HUES48 (cell line): ENCODE measurements around the gene TM4SF4.

Experiments used
- H3K27ac ChIP-seq: one replicate; pipeline ENCODE4 v1.7.0; 2013; ENCODE audit warnings: low read depth, low read length, inconsistent platforms
- H3K27me3 ChIP-seq: 2 replicates; pipeline ENCODE4 v1.6.1; 2013; ENCODE audit warnings: mild to moderate bottlenecking, low read length; ENCODE audit not compliant: control insufficient read depth, insufficient read depth
- H3K36me3 ChIP-seq: 2 replicates; pipeline ENCODE4 v1.6.1; 2013; ENCODE audit warnings: low read length; ENCODE audit not compliant: control insufficient read depth, insufficient read depth
- H3K4me1 ChIP-seq: 2 replicates; pipeline ENCODE4 v1.6.1; 2013; ENCODE audit warnings: mild to moderate bottlenecking, low read length; ENCODE audit not compliant: control insufficient read depth, insufficient read depth
- H3K4me3 ChIP-seq: 2 replicates; pipeline ENCODE4 v1.5.1; 2013; ENCODE audit warnings: mild to moderate bottlenecking, low read depth, low read length
- H3K9ac ChIP-seq: 2 replicates; pipeline ENCODE4 v1.6.1; 2013; ENCODE audit warnings: mild to moderate bottlenecking, low read depth, low read length, moderate library complexity
- H3K9me3 ChIP-seq: 2 replicates; pipeline ENCODE4 v1.6.1; 2013; ENCODE audit warnings: low read length; ENCODE audit not compliant: control insufficient read depth, insufficient read depth

The TM4SF4 gene

DNA sequence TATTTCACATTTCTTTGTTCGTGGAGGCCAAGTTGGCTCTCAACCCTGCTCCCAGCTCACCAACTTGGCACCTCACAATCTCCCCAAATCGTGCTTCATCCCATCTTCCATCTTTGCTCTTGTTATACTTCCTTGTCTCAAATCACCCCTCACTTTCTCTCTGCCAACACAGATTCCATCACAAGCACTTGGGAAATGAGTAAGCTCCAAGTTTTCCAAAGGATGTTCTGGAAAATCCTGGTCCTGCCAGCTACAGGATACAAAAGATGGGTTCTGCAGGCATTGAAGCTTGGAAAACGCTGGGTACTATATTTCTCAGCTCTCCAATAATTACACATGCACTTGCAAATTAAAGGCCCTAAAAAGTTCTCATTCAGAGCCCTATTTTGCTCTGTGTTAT lies 4.1 kb upstream of the TM4SF4 start:
- H3K9ac ChIP-seq: no peak overlapping the region
- H3K36me3 ChIP-seq: no peaks in the 10 kb centered on the region
- H3K9me3 ChIP-seq: no peaks in the 10 kb centered on the region
- peaks cover 25% of the 10 kb centered on the region for H3K4me1 ChIP-seq
- H3K27ac ChIP-seq: no peak overlapping the region
- H3K27me3 ChIP-seq: no peaks in the 10 kb centered on the region
- H3K4me3 ChIP-seq: no peak overlapping the region

DNA sequence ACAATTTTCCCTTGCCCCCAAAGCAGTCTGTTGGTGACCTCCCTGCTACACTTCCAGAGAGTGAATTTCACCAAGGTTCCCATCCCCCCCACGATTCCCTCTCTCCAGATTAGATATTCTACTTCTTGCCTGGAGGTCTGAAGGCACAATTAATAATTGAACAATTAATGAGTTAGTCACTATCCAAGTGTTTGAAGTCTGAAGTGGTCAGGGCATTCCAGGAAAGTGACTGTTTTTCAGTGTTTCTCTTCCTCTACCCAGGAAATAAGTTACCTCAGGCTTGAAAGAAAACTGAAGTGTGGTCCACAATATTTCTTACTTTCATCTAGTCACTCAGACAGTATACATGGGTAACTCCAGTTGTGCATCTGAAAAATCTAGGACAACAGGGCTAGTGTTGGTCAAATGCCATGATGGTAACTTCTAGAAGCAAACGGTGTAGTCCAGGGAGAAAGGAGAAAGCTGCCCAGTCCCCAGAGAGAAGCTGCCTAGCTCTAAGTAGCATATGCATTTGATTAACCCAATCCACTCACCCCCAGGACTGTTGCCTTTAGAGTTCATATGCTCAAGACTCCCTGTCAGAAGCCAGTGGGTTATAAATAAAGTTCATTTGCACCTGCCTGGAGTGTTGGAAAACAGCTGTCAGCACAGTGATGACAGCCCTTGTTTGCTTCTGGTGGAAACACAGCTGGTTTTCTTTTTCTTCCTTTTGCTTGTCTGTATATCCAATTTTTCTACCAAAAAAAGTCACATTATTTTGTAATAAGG lies 2.3 kb upstream of the TM4SF4 start:
- Histone ChIP-seq H3K9ac (no peak overlapping the region), H3K27ac (no peak overlapping the region)

DNA sequence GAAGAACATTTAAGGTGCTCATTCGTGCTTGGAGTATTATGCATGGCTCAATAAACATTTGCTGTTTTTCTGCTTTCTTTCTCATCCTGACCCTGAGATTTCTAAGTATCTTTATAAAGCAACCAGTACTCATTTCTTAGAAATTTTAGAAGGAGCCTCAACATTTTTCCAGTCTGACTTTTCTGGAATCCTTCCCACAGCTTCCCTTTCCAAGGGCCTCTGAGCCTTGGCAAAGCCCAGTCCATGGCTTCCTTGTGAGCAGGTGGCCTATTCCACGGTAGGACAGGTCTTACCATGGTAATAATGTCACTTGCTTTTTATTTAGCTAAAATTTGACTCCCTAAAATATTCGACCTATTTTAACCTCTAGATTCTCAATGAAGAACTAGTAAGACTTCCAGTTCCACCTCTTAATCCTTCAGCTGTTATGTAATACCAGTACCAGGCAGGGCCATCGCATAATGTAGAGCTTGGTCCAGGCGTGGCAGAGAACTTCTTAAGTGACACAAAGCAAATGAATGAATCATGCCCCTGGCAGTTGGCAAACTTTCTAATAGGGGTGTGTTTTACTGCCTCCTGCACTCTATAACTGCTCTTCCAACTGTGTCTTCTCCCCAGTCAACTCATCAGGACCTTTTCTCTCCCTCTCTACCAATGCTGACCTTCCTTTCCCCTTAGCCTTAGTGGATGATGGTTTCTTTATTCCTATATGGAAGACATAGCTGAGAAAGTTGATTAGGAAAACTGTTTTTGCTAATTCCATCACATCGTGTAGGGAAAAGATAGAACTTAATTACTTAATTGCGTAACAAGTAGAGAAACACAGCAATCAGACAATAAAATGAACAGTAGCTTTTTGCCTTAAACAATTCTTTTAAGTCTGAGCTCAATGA lies 894 bp upstream of the TM4SF4 start:
- Histone ChIP-seq H3K9me3 (no peaks in the 10 kb centered on the region), H3K36me3 (no peaks in the 10 kb centered on the region), H3K4me3 (no peak overlapping the region), H3K4me1 (peaks cover 16% of the 10 kb centered on the region), H3K27me3 (no peaks in the 10 kb centered on the region), H3K27ac (no peak overlapping the region), H3K9ac (no peak overlapping the region)

More for the DNA sequence above, 2.3 kb upstream of the TM4SF4 start:
- Histone ChIP-seq H3K9me3 (no peaks in the 10 kb centered on the region), H3K4me3 (no peak overlapping the region), H3K27me3 (no peaks in the 10 kb centered on the region), H3K36me3 (no peaks in the 10 kb centered on the region), H3K4me1 (peaks cover 20% of the 10 kb centered on the region)

DNA sequence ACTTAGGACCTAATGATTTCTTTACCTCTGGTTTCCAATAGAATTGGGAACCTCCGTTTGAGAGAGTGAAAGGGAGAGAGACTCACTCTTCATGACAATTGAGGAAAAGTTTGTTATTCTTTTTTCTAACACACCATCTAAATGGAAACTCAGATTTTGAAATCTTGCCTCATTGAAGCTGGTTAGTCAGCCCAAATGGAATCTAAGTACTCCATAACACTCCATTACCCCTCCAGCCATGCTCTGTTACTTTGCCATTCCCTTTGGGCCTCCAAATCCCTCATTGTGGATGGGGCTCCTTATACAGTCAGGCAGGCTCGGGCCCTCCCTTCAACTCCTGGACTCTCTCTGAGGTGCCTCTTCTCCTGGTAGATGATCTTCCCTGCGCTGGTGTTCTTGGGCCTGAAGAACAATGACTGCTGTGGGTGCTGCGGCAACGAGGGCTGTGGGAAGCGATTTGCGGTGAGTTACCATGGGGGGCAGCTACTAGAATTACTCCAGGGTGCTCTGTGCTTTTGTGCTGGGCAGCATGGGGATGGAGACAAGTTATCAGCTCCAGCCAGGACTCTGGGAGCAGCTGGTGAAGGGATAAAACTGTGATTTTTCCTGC lies 1.1 kb downstream of the TM4SF4 start:
- Histone ChIP-seq H3K36me3 (no peaks in the 10 kb centered on the region), H3K27me3 (no peaks in the 10 kb centered on the region), H3K9me3 (no peaks in the 10 kb centered on the region), H3K27ac (no peak overlapping the region), H3K9ac (no peak overlapping the region), H3K4me3 (no peak overlapping the region), H3K4me1 (peaks cover 18% of the 10 kb centered on the region)

DNA sequence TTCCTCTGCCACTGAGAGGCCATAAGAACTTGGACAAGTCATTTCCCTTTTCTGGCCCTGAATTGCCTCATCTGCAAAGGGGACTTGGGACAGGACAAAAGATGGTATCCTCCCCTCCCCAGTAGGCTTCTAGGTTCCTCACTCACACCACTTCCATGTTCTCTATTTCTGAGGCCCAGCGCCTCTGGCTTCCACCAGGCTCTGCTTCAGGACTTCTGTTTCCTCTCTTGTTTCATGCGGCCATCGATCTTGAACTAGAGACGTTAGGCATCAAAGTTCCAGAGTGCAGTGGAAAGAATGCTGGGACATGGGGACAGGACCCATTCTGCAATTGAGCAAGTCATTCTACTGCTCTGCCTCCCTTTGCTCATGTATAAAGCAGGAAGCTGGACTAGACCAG lies 1.7 kb downstream of the TM4SF4 start:
- no peaks in the 10 kb centered on the region for H3K27me3 ChIP-seq
- no peaks in the 10 kb centered on the region for H3K9me3 ChIP-seq
- no peak overlapping the region for H3K27ac ChIP-seq
- peaks cover 18% of the 10 kb centered on the region for H3K4me1 ChIP-seq
- H3K9ac ChIP-seq: no peak overlapping the region
- no peak overlapping the region for H3K4me3 ChIP-seq
- no peaks in the 10 kb centered on the region for H3K36me3 ChIP-seq

DNA sequence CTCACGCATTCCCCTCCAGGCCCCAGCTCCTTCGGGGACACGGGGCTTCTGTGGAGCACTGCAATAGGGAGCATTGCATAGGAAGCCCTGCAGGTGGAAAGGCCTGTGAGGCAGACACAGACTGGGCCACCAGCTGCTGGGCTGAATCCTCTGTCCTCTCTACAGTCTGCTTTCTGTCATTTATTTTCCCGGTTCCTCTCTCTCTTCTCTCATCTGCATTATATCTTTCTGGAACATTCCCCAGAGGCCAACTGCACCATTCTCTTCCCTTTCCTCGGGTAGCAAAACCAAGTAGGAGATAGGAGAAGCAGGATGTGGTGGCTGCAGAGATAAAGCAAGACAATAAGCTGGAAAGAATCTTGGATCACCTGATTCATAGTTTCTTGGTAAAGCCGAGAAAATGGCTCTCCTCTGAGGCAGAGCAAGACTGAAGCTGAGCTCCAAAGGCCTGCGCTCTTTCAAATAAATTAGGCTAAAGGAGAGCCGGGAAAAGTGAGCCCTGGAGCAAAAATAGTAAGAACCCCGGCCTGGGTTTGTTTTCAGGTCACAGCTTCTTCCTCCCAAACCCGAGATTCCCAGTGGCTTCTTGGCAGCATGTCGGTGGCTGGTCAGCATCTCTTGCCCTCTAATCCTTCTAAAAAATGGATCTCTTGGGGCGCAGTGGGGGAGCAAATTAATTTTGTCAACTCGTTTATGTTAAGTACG lies 5.3 kb downstream of the TM4SF4 start:
- H3K9me3 ChIP-seq: no peaks in the 10 kb centered on the region
- H3K9ac ChIP-seq: no peak overlapping the region
- no peak overlapping the region for H3K27ac ChIP-seq
- H3K36me3 ChIP-seq: no peaks in the 10 kb centered on the region
- H3K27me3 ChIP-seq: no peaks in the 10 kb centered on the region
- H3K4me3 ChIP-seq: no peak overlapping the region
- 0 out of 2 replicates have a peak, but pooled peaks cover 8% of the 10 kb centered on the region for H3K4me1 ChIP-seq

DNA sequence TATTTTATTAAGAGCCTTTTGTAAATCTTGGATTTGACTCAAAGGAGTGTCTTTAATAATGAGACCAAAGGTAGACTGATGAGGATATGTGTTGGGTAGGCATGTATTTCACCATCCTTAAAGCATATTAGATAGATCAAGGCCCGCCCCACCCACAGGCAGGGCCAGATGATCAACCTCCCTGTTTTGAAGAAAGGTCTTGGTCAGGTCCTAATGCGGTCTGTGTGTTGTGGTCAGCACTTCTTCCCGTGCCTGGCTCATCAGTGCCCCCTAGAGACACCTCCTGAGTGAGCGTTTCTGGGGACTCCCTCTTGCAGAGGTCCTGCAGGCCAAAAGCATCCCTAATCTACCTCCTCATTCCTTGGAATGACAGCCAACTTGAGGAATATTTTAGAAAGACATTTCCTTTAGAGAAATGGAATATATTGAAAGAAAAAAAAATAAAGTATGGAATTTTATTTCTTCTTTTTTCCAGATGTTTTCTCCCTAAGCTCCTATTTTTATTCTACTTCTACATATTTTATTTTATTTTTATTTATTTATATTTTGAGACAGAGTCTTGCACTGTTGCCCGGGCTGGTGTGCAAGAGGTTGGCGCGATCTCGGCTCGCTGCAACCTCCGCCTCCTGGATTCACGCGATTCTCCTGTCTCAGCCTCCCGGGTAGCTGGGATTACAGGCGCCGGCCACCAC lies 6.0 kb downstream of the TM4SF4 start:
- no peaks in the 10 kb centered on the region for H3K36me3 ChIP-seq
- H3K9ac ChIP-seq: no peak overlapping the region
- 0 out of 2 replicates have a peak, but pooled peaks cover 8% of the 10 kb centered on the region for H3K4me1 ChIP-seq
- no peak overlapping the region for H3K4me3 ChIP-seq
- H3K27ac ChIP-seq: no peak overlapping the region
- no peaks in the 10 kb centered on the region for H3K9me3 ChIP-seq
- H3K27me3 ChIP-seq: no peaks in the 10 kb centered on the region

DNA sequence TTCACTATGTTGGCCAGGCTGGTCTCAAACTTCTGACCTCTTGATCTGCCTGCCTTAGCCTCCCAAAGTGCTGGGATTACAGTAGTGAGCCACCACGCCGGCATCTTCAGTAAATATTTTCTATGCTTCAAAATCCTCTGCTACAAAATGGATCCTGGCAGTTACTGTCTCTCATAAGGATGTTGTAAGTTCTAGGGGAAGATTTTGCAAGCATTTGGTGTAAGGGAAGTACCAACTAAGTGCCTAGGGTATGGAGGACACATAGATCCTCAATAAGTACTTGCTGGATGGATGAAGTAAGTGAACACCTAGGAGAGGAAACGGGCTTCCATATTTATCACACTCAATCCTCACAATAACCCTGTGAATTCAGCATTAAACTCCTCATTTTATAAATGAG lies 6.6 kb downstream of the TM4SF4 start:
- Histone ChIP-seq H3K9ac (no peak overlapping the region), H3K4me1 (0 out of 2 replicates have a peak, but pooled peaks cover 8% of the 10 kb centered on the region), H3K27ac (no peak overlapping the region), H3K27me3 (no peaks in the 10 kb centered on the region), H3K9me3 (no peaks in the 10 kb centered on the region), H3K4me3 (no peak overlapping the region), H3K36me3 (no peaks in the 10 kb centered on the region)

DNA sequence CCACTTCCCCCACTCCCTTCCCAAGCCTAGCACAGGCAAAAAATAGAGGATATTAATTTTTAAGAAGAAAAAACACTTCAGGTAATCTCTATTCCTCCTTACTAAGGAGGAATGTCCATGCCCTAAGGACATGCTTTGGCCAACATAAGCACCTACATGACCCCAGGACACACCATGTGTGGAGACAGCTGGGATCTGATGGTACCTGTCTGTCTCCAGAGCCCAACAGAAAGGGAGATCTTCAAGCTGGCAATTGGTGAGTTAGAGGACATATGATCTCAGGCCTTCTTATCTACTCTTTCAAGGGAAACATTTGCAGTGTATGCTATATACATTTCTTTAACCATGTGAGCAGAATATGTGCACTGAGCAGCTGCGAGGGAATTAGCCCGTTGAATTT lies 7.0 kb downstream of the TM4SF4 start:
- H3K9me3 ChIP-seq: no peaks in the 10 kb centered on the region
- H3K4me3 ChIP-seq: no peak overlapping the region
- H3K27me3 ChIP-seq: no peaks in the 10 kb centered on the region
- H3K9ac ChIP-seq: no peak overlapping the region
- no peaks in the 10 kb centered on the region for H3K36me3 ChIP-seq
- no peak overlapping the region for H3K27ac ChIP-seq
- H3K4me1 ChIP-seq: 0 out of 2 replicates have a peak, but pooled peaks cover 8% of the 10 kb centered on the region

DNA sequence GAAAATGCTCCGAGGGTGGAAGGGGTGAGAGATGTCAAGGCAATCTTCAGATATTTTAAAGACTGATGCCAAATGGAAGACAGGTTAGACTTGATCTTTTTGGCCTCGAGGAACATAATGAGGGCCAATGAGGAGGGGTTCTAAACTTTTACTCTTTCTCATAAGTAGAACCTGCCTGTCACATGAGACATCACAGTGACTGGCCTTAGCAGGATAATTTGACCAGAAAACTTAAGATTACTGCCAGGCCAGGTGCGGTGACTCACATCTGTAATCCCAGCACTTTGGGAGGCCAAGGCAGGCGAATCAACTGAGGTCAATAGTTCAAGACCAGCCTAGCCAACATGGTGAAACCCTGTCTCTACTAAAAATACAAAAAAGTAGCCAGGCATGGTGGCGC lies 12.2 kb downstream of the TM4SF4 start:
- Histone ChIP-seq H3K27me3 (no peaks in the 10 kb centered on the region), H3K9ac (no peak overlapping the region), H3K36me3 (no peaks in the 10 kb centered on the region), H3K27ac (no peak overlapping the region), H3K4me1 (no peaks in the 10 kb centered on the region), H3K9me3 (no peaks in the 10 kb centered on the region), H3K4me3 (no peak overlapping the region)
